GM21528 (cell line): ENCODE measurements around the gene RAPGEF5.

Experiments used
- ATAC-seq: cut with Tn5 transposase; IDR thresholded peaks from one replicate; pipeline ENCODE4 v1.9.1; 2021; ENCODE audit warnings: mild to moderate bottlenecking, moderate library complexity; ENCODE audit not compliant: unreplicated experiment, low FRiP score

The RAPGEF5 gene

DNA sequence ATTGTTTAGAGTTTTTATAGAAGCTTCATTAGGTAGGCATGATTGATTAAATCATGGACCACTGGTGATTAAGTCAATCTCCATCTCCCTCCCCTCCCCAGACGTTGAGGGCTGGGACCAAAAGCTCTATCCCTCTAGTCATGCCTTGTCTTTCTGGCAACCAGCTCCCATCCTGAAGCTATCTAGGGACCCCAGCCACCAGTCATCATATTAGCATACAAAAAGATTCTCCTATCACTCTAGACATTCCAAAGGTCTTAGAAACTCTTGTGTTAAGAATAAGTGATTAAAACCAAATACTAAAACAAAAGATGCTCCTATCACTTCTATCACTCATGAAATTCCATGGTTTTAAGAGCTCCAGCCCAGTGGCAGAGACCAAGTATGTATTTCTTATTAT lies 178.2 kb downstream of the RAPGEF5 start:
- no peak for ATAC-seq

- ATAC-seq, result no peak
These were observed 180.1 kb downstream of the RAPGEF5 start for GRCh38 chr7:22176791-22177412.

- ATAC-seq, result no peak
These were observed 182.4 kb downstream of the RAPGEF5 start for GRCh38 chr7:22174574-22174953.

DNA sequence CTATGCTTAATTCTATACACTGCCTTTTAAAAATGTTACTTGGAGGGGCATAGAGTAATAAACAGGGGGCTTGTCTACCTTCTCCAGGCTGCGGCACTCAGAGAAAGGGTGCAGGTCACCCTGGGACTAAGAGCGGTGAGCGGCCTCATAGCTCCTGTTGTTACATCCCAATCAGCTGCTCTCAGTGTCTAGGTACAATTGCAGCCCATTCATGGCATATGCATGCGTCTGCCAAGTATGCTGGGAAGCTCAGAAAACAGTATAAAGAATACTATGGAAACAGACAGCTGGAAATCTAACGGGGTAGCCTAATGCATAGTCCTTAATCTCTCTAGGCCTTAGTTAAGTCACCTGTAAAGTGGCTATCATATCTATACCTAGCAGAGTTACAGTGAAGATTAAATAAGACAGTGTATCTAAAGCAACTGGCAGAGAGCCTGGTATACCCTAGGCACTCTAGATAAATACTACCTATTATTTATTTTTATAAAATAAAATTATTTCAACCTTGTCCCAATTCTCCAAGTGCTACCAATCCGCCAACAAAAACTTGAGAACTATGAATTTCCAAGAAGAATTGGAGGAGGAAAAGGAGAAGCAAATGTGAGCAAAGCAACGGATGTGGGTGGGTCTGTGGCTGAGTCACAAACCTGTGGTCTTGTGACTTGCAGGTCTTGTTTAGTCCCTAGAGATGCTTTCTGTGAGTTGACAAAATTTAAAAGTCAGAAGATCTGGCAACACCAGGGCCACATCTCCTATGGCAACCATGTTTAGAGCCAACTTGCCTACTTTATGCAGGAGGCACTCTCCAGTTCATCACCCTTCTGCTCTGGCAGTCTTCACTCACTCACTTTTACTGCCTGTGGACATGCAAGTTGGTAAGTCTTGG lies 183.0 kb downstream of the RAPGEF5 start:
- no peak for ATAC-seq

- ATAC-seq, result no peak
These were observed 188.8 kb downstream of the RAPGEF5 start for GRCh38 chr7:22168129-22168634.

GRCh38 chr7:22167482-22167881 lies 189.5 kb downstream of the RAPGEF5 start:
- ATAC-seq, result no peak

GRCh38 chr7:22166928-22167327 lies 190.0 kb downstream of the RAPGEF5 start:
- ATAC-seq, result no peak

- no peak for ATAC-seq
These were observed 197.6 kb downstream of the RAPGEF5 start for GRCh38 chr7:22159341-22159740.

- ATAC-seq, result no peak
These were observed 199.4 kb downstream of the RAPGEF5 start for GRCh38 chr7:22157552-22157951.

- ATAC-seq, result no peak
These were observed 200.7 kb downstream of the RAPGEF5 start for GRCh38 chr7:22156205-22156604.

- ATAC-seq, result no peak
These were observed 202.8 kb downstream of the RAPGEF5 start for GRCh38 chr7:22154143-22154529.

GRCh38 chr7:22153432-22154142 lies 203.4 kb downstream of the RAPGEF5 start:
- ATAC-seq, result no peak

- no peak for ATAC-seq
These were observed 204.3 kb downstream of the RAPGEF5 start for GRCh38 chr7:22152690-22153089.

- no peak for ATAC-seq
These were observed 205.1 kb downstream of the RAPGEF5 start for GRCh38 chr7:22151901-22152300.

DNA sequence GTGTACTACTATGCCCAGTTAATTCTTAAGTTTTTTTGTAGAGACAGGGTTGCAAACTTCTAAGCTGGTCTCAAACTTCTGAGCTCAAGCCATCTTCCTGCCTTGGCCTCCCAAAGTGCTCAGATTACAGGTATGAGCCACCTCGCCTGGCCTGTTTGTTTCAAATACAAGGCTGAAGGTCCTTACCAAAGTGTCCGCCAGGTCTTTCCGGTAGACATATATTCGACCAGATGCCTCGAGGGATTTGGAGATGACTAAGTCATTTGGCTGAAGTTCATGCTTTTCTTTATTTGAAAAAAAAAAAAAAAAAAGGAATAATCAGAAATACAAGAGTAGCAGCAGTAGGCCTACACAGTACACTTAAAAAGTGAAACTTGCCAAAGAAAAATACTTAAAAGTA lies 206.7 kb downstream of the RAPGEF5 start:
- no peak for ATAC-seq

- no peak for ATAC-seq
These were observed 209.1 kb downstream of the RAPGEF5 start for GRCh38 chr7:22147868-22148267.

- ATAC-seq, result no peak
These were observed 209.9 kb downstream of the RAPGEF5 start for GRCh38 chr7:22146961-22147512.

DNA sequence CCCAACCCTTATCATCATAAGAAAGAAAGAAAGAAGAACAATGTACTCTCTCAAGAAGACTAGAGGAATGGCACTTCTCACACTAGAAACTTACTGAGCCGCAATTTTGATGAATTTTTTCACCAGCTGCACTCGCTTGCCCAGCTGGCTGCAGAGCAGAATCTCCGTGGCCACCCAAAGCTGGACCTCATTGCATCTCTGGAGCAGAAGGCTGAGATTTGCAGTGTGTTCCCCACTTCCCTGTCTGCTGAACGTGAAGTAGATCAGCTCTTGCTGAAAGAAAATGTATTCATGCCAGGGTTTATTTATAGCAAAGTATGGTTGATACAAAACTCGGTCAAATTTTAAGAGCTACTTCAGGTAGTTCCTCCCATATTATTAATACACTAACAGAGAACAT lies 212.0 kb downstream of the RAPGEF5 start:
- ATAC-seq, result no peak

GRCh38 chr7:22143491-22143890 lies 213.5 kb downstream of the RAPGEF5 start:
- no peak for ATAC-seq

- ATAC-seq, result no peak
These were observed 214.4 kb downstream of the RAPGEF5 start for GRCh38 chr7:22142572-22142971.

DNA sequence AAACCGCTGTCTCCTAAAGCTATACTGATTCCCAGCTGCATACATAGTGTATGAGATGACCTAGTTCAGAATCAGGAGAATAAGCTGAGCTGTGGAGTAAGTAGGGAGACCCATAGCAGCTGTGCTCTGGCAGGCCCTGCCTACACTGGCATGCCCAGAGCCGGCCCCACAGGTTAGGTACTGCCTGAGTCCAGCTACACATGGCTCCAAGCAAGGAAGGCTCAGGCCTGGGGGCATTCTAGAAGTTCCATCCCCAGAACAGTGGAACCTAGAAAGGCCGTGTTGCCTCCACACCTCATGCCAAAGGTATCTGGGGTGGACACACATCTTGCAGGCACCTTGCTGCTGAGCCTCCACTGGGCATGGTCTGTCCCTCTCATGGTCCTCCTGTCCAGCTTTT lies 215.6 kb downstream of the RAPGEF5 start:
- ATAC-seq, result no peak
